ENCODE measurements around the gene ABHD12B. TPM values are rescaled to one million over a fixed set of nuclear protein-coding genes. Genes with fewer than 3 reads are reported as not detected.
"Not testable (repeated sequence)": the region's sequence is repeated elsewhere in the genome, so short reads cannot be mapped to it uniquely, and the experiment has no call there.

The ABHD12B gene
- total RNA-seq, 1 donor from 2014 or later = 0.35 TPM

DNA sequence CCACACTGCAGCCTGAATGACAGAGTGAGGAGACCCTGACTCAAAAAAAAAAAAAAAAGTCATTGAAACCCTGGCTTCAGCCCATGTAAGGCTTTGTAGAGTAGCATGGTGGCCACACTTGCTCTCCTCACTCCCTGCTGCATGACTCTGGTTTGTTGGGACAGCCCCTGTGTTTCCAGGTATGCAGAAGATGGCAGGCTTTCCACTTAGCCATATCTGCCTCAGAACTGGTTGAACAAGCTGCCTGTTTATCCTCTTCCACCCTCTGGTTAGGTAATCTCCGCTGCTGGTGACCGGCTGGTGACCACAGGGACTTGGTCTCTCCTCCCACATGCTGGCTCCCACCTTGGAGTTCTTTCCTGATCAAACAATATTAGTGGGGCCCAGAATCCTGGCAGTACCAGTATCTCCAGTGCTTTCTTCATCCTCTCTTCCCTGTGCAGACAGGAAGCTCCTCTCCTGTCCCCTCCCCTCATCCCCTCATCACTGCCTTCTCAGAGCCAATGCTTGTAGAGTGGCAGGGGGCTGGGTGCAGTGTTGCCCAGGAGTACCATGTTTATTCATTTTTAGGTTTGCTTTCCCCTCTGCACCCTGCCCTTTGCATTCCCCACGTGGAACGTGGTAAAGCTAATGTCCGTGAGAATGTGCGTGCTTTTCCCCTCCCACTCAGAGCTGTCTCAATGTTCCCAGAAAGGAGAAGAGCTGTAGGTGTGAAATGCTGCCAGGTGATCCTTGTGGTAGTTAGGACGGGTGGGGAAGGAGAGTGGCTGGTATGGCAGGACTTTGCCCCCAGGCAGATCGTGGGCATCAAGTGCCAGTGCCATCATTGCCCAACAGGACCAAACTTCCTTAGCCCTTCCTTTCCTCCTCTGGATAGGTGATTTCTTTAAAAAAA lies 11.3 kb downstream of the ABHD12B start:
- Mint-ChIP-seq H3K4me3 (no peak overlapping the region), H3K9me3 (no peaks in the 10 kb centered on the region), H3K27me3 (ENCODE audit: low read depth) (peaks cover 5% of the 10 kb centered on the region), H3K27ac (ENCODE audit: unreplicated experiment) (no peak overlapping the region), H3K36me3 (ENCODE audit: low read depth) (no peaks in the 10 kb centered on the region), H3K4me1 (no peaks in the 10 kb centered on the region)
- TF ChIP-seq, protein P1, sequence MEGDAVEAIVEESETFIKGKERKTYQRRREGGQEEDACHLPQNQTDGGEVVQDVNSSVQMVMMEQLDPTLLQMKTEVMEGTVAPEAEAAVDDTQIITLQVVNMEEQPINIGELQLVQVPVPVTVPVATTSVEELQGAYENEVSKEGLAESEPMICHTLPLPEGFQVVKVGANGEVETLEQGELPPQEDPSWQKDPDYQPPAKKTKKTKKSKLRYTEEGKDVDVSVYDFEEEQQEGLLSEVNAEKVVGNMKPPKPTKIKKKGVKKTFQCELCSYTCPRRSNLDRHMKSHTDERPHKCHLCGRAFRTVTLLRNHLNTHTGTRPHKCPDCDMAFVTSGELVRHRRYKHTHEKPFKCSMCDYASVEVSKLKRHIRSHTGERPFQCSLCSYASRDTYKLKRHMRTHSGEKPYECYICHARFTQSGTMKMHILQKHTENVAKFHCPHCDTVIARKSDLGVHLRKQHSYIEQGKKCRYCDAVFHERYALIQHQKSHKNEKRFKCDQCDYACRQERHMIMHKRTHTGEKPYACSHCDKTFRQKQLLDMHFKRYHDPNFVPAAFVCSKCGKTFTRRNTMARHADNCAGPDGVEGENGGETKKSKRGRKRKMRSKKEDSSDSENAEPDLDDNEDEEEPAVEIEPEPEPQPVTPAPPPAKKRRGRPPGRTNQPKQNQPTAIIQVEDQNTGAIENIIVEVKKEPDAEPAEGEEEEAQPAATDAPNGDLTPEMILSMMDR (conservative IDR thresholded peaks at IDR 0.05) = no peak
- DNase-seq (ENCODE audit: low read depth, low spot score) = no peak

- no peak for DNase-seq (ENCODE audit: low read depth, low spot score)
- no peaks in the 10 kb centered on the region for H3K4me1 Mint-ChIP-seq
- H3K4me3 Mint-ChIP-seq = no peak overlapping the region
- H3K9me3 Mint-ChIP-seq = no peaks in the 10 kb centered on the region
- H3K27ac Mint-ChIP-seq (ENCODE audit: unreplicated experiment) = no peak overlapping the region
- no peaks in the 10 kb centered on the region for H3K36me3 Mint-ChIP-seq (ENCODE audit: low read depth)
- TF ChIP-seq, protein P1 (conservative IDR thresholded peaks at IDR 0.05) = no peak
- peaks cover 5% of the 10 kb centered on the region for H3K27me3 Mint-ChIP-seq (ENCODE audit: low read depth)
Measured at GRCh38 chr14:50883827-50884197, 12.0 kb downstream of the ABHD12B start.

DNA sequence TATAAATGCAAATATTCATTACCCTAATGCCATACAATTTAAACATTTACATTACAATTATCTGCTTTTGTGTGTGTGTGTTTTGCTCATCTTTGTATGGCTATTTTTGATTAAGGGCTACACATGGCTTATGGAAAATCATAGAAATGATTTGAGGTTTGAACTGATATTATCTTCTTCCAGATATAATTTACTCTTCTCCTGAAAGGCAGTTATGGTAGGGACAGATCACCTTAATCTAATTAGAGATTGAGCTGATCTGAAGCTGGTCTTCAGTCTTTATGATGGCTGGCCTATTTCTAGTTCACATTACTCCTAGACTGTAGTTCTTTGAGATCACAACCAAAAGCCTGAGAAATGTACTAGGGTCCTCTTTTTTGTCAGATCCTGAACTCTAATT lies 15.6 kb downstream of the ABHD12B start:
- Mint-ChIP-seq H3K4me3 (no peak overlapping the region), H3K27me3 (ENCODE audit: low read depth) (no peaks in the 10 kb centered on the region), H3K36me3 (ENCODE audit: low read depth) (no peaks in the 10 kb centered on the region), H3K27ac (ENCODE audit: unreplicated experiment) (no peak overlapping the region), H3K4me1 (peaks cover 8% of the 10 kb centered on the region), H3K9me3 (no peaks in the 10 kb centered on the region)
- TF ChIP-seq, protein P1 (conservative IDR thresholded peaks at IDR 0.05) = no peak
- no peak for DNase-seq (ENCODE audit: low read depth, low spot score)

GRCh38 chr14:50892255-50892654 lies 20.4 kb downstream of the ABHD12B start:
- H3K4me3 Mint-ChIP-seq = no peak overlapping the region
- H3K27ac Mint-ChIP-seq (ENCODE audit: unreplicated experiment) = no peak overlapping the region
- no peaks in the 10 kb centered on the region for H3K9me3 Mint-ChIP-seq

DNA sequence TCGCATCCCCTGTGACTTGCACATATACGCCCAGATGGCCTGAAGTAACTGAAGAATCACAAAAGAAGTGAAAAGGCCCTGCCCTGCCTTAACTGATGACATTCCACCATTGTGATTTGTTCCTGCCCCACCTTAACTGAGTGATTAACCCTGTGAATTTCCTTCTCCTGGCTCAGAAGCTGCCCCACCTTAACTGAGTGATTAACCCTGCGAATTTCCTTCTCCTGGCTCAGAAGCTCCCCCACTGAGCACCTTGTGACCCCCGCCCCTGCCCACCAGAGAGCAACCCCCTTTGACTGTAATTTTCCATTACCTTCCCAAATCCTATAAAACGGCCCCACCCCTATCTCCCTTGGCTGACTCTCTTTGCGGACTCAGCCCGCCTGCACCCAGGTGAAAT lies 24.6 kb downstream of the ABHD12B start:
- H3K27me3 Mint-ChIP-seq (ENCODE audit: low read depth); DNase-seq (ENCODE audit: low read depth, low spot score); H3K27ac Mint-ChIP-seq (ENCODE audit: unreplicated experiment); H3K4me1 Mint-ChIP-seq; H3K36me3 Mint-ChIP-seq (ENCODE audit: low read depth); H3K9me3 Mint-ChIP-seq; H3K4me3 Mint-ChIP-seq: not testable (repeated sequence)

More at GRCh38 chr14:50892255-50892654, 20.4 kb downstream of the ABHD12B start:
- Mint-ChIP-seq H3K36me3 (ENCODE audit: low read depth) (no peaks in the 10 kb centered on the region), H3K27me3 (ENCODE audit: low read depth) (no peaks in the 10 kb centered on the region), H3K4me1 (peaks cover 8% of the 10 kb centered on the region)
- DNase-seq (ENCODE audit: low read depth, low spot score) = no peak
- TF ChIP-seq, protein P1 (conservative IDR thresholded peaks at IDR 0.05) = no peak

GRCh38 chr14:50897005-50897404 lies 25.2 kb downstream of the ABHD12B start:
- not testable (repeated sequence) for DNase-seq (ENCODE audit: low read depth, low spot score); H3K4me1 Mint-ChIP-seq; H3K27me3 Mint-ChIP-seq (ENCODE audit: low read depth); H3K36me3 Mint-ChIP-seq (ENCODE audit: low read depth); H3K27ac Mint-ChIP-seq (ENCODE audit: unreplicated experiment); H3K9me3 Mint-ChIP-seq; H3K4me3 Mint-ChIP-seq
